Measurements from ENCODE around the gene F10.
"Not testable (repeated sequence)": the region's sequence is repeated elsewhere in the genome, so short reads cannot be mapped to it uniquely, and the experiment has no call there.

Gene F10

GRCh38 chr13:113105921-113106452 is 16.6 kb upstream of the F10 start:
- Mint-ChIP-seq H3K4me3 (no peak overlapping the region), H3K4me1 (no peaks in the 10 kb centered on the region), H3K27ac (no peak overlapping the region), H3K36me3 (peaks cover 25% of the 10 kb centered on the region), H3K9me3 (no peaks in the 10 kb centered on the region)
- no peak for DNase-seq (ENCODE audit: low spot score in 2 of 2)
- ATAC-seq, result no peak

- H3K4me3 Mint-ChIP-seq, result no peak overlapping the region
- peak overlapping the region; percentile 90 for H3K27ac Mint-ChIP-seq
- ATAC-seq (peak; percentile 29), DNase-seq (ENCODE audit: low spot score in 2 of 2) (no peak)
- no peaks in the 10 kb centered on the region for H3K4me1 Mint-ChIP-seq
- H3K9me3 Mint-ChIP-seq, result no peaks in the 10 kb centered on the region
- H3K36me3 Mint-ChIP-seq, result peaks cover 25% of the 10 kb centered on the region
These were observed 15.8 kb upstream of the F10 start for GRCh38 chr13:113106711-113107351.

GRCh38 chr13:113108521-113108920 is 14.1 kb upstream of the F10 start:
- peaks cover 25% of the 10 kb centered on the region for H3K36me3 Mint-ChIP-seq
- not testable (repeated sequence) for ATAC-seq; DNase-seq (ENCODE audit: low spot score in 2 of 2); H3K4me1 Mint-ChIP-seq; H3K27ac Mint-ChIP-seq; H3K9me3 Mint-ChIP-seq; H3K4me3 Mint-ChIP-seq

GRCh38 chr13:113109151-113110047 is 13.2 kb upstream of the F10 start:
- Mint-ChIP-seq H3K27ac (peak overlapping the region; percentile 92), H3K4me3 (peak overlapping the region; percentile 62), H3K36me3 (peaks cover 25% of the 10 kb centered on the region), H3K4me1 (no peaks in the 10 kb centered on the region), H3K9me3 (no peaks in the 10 kb centered on the region)
- ATAC-seq, result peak; percentile 33
- DNase-seq (ENCODE audit: low spot score in 2 of 2), result peak in 1 of 2 donors; percentile 14

GRCh38 chr13:113110048-113110851 is 12.3 kb upstream of the F10 start:
- H3K36me3 Mint-ChIP-seq, result peaks cover 25% of the 10 kb centered on the region
- no peak overlapping the region for H3K27ac Mint-ChIP-seq
- peak; percentile 28 to 53 for DNase-seq (ENCODE audit: low spot score in 2 of 2)
- ATAC-seq, result peak; percentile 45
- H3K9me3 Mint-ChIP-seq, result no peaks in the 10 kb centered on the region
- peak overlapping the region; percentile 62 for H3K4me3 Mint-ChIP-seq
- H3K4me1 Mint-ChIP-seq, result no peaks in the 10 kb centered on the region

DNA sequence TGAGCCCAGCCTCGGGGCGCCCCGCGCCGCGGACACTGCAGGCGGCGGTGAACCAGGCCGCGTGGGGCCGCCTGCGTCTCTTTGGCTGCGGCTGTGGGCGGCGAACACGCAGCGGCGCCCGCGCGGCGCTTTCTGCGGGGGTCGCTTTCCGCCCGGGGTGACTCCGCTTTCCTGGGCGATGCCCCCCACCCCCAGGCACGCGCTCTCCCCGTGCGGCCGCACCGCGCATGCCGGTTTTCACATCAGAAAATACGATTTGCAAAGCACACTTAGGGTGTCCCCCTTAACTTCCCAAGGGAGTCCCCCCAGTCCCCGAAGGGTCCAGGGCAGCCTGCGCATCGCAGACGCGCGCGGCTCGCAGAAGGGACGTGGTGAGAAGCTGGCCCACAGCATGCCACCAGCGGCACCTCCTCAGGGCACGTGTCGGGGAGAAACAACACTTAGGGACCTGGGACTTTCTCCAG is 11.7 kb upstream of the F10 start:
- no peaks in the 10 kb centered on the region for H3K4me1 Mint-ChIP-seq
- H3K9me3 Mint-ChIP-seq, result no peaks in the 10 kb centered on the region
- no peak overlapping the region for H3K27ac Mint-ChIP-seq
- DNase-seq (ENCODE audit: low spot score in 2 of 2) (no peak), ATAC-seq (peak; percentile 27)
- H3K36me3 Mint-ChIP-seq, result peaks cover 25% of the 10 kb centered on the region
- peak overlapping the region; percentile 62 for H3K4me3 Mint-ChIP-seq

GRCh38 chr13:113111821-113112220 is 10.8 kb upstream of the F10 start:
- not testable (repeated sequence) for H3K9me3 Mint-ChIP-seq; H3K27ac Mint-ChIP-seq; DNase-seq (ENCODE audit: low spot score in 2 of 2); H3K4me3 Mint-ChIP-seq; H3K4me1 Mint-ChIP-seq; ATAC-seq
- H3K36me3 Mint-ChIP-seq, result peaks cover 23% of the 10 kb centered on the region

DNA sequence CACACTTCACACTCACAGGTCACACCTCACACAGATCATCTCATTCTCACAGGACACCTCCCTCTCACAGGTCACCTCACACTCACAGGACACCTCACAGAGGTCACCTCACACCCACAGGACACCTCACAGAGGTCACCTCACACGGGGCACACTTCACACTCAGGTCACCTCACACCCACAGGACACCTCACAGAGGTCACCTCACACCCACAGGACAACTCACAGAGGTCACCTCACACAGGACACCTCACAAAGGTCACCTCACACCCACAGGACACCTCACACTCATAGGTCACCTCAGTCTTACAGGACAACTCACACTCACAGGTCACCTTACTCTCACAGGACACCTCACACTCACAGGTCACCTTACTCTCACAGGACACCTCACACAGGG is 10.1 kb upstream of the F10 start:
- not testable (repeated sequence) for H3K27ac Mint-ChIP-seq; ATAC-seq; H3K9me3 Mint-ChIP-seq; H3K4me3 Mint-ChIP-seq; H3K4me1 Mint-ChIP-seq; DNase-seq (ENCODE audit: low spot score in 2 of 2)
- peaks cover 18% of the 10 kb centered on the region for H3K36me3 Mint-ChIP-seq

GRCh38 chr13:113112893-113113845 is 9.4 kb upstream of the F10 start:
- H3K4me3 Mint-ChIP-seq, result no peak overlapping the region
- ATAC-seq (no peak), DNase-seq (ENCODE audit: low spot score in 2 of 2) (no peak)
- no peak overlapping the region for H3K27ac Mint-ChIP-seq
- no peaks in the 10 kb centered on the region for H3K4me1 Mint-ChIP-seq
- no peaks in the 10 kb centered on the region for H3K9me3 Mint-ChIP-seq
- H3K36me3 Mint-ChIP-seq, result peaks cover 18% of the 10 kb centered on the region

GRCh38 chr13:113113846-113114271 is 8.7 kb upstream of the F10 start:
- no peak overlapping the region for H3K4me3 Mint-ChIP-seq
- no peak overlapping the region for H3K27ac Mint-ChIP-seq
- no peaks in the 10 kb centered on the region for H3K4me1 Mint-ChIP-seq
- DNase-seq (ENCODE audit: low spot score in 2 of 2) (no peak), ATAC-seq (no peak)
- H3K9me3 Mint-ChIP-seq, result no peaks in the 10 kb centered on the region
- peaks cover 11% of the 10 kb centered on the region for H3K36me3 Mint-ChIP-seq

GRCh38 chr13:113114511-113115362 is 7.9 kb upstream of the F10 start:
- H3K4me1 Mint-ChIP-seq, result no peaks in the 10 kb centered on the region
- H3K36me3 Mint-ChIP-seq, result peaks cover 2% of the 10 kb centered on the region
- no peak overlapping the region for H3K4me3 Mint-ChIP-seq
- DNase-seq (ENCODE audit: low spot score in 2 of 2) (no peak), ATAC-seq (no peak)
- no peak overlapping the region for H3K27ac Mint-ChIP-seq
- H3K9me3 Mint-ChIP-seq, result no peaks in the 10 kb centered on the region

DNA sequence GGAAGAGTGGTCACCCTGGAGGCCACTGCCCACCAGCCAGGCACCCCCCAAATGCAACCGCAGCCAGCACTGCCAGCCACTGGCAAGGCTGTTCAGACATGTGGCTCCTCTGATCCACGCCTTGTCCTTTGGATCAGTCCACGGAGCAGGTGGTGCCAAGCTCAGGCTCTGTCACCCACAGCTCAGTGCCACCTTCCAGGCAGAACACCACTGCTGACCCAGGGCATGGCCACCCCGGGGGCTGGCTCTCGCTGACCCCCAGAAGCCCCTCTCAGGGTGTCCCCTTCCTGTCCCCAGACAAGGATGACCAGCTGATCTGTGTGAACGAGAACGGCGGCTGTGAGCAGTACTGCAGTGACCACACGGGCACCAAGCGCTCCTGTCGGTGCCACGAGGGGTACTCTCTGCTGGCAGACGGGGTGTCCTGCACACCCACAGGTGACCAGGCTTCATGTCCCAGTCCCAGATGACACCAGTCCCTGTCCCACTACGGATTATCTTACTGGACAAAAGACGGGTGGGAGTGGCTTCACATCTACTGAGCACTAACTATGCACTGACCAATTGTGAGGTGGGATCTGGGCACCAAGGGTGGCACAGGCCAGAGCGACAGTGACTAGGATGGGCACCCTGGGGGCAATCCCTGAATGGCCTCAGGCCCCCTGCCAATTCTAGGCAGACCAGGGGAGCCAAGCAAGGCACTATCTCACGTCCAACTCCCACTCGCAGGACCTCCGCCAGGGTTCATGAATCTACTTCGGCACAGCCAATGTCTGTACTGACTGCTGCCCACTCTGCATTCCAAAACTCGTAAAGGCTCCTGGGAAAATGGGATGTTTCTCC is 7.0 kb upstream of the F10 start:
- Mint-ChIP-seq H3K4me3 (no peak overlapping the region), H3K4me1 (no peaks in the 10 kb centered on the region), H3K36me3 (no peaks in the 10 kb centered on the region), H3K9me3 (no peaks in the 10 kb centered on the region), H3K27ac (no peak overlapping the region)
- DNase-seq (ENCODE audit: low spot score in 2 of 2) (no peak), ATAC-seq (no peak)

Data from stimulated activated effector memory CD8-positive, alpha-beta T cell treated with anti-CD3 and anti-CD28 coated beads, Interleukin-12 subunit alpha, Interleukin-12 subunit beta, amount 100 ng/mL, for 72 hours (primary cell).